ENCODE measurements around the gene OR7E24.
"Not testable (repeated sequence)": the region's sequence is repeated elsewhere in the genome, so short reads cannot be mapped to it uniquely, and the experiment has no call there.

Gene OR7E24

GRCh38 chr19:9250630-9251029 is at the start of gene OR7E24:
OR7E24 (plus strand) TSS chr19:9250930; CDS start chr19:9251044, 114 bp downstream.
- no peak for DNase-seq (ENCODE audit: low spot score)

- peak; percentile 42 for DNase-seq (ENCODE audit: low spot score)
These were observed 45.1 kb upstream of the OR7E24 start for GRCh38 chr19:9205501-9206113.

DNA sequence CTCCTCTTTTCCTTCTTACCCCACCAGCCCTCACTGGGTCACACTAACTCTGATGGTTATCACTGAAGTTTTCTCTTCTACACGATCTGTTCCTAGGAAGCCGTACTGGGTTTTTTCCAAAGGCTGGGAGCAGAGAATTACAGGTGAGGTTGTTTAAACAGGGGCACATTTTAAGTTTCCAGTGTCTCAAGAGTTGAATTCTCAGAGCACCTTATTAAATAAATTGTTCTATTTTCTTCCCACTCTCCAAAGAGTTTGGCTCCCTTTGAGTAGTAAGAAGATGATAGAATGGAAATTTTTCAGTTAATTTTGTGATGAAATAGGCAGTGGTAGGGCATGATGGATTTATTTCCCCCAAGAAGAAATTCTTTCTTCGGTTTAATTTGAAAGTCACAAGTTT is 31.2 kb upstream of the OR7E24 start, which contains the start of gene OR7D4:
OR7D4 (minus strand) TSS at position 101 of the 400 bp plus-strand sequence. CDS start 4,752 bp downstream, outside the sequence.
- no peak for DNase-seq (ENCODE audit: low spot score)

GRCh38 chr19:9251236-9251635 is 506 bp downstream of the OR7E24 start:
- DNase-seq (ENCODE audit: low spot score): no peak

GRCh38 chr19:9283485-9283884 is 32.8 kb downstream of the OR7E24 start:
- DNase-seq (ENCODE audit: low spot score): not testable (repeated sequence)

GRCh38 chr19:9289231-9289884 is 38.6 kb downstream of the OR7E24 start:
- DNase-seq (ENCODE audit: low spot score): no peak

GRCh38 chr19:9295411-9295849 is 44.7 kb downstream of the OR7E24 start:
- DNase-seq (ENCODE audit: low spot score): no peak

DNA sequence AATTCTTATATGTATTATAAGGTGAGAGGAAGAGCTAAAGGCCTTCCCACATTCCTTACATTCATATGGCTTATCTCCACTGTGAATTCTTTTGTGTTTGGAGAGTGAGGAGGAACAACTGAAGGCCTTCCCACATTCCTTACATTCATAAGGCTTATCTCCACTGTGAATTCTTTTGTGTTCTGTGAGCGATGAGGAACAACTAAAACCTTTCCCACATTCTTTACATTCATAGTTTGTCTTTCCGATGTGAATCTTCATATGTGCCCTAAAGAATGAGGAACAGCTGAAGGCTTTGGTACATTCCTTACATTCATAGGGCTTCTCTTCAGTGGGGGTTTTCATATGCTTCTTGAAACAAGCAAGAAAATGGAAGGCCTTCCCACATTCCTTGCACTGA is 45.6 kb downstream of the OR7E24 start:
- no peak for DNase-seq (ENCODE audit: low spot score)

Measured in germinal center (tissue), 1 donor.